KMS-11 (cell line): Measurements from ENCODE around the gene ASB2.

Experiments used
- H2AFZ ChIP-seq: fragments of 200-600 bp; sonication (generic); 2 replicates; pipeline ENCODE4 v1.6.1; 2016; ENCODE audit warnings: antibody characterized with exemption, mixed run types, low read depth
- H3K27ac ChIP-seq: fragments of 200-600 bp; sonication (generic); 2 replicates; pipeline ENCODE4 v1.6.1; 2016; ENCODE audit warnings: mild to moderate bottlenecking, mixed run types
- H3K27me3 ChIP-seq: fragments of 200-600 bp; sonication (generic); 2 replicates; pipeline ENCODE4 v1.6.1; 2017; ENCODE audit warnings: mild to moderate bottlenecking, low read depth, mixed run types, moderate library complexity; ENCODE audit not compliant: insufficient read depth
- H3K36me3 ChIP-seq: fragments of 200-600 bp; sonication (generic); 2 replicates; pipeline ENCODE4 v1.6.1; 2017; ENCODE audit warnings: mild to moderate bottlenecking, mixed run types; ENCODE audit not compliant: insufficient read depth
- H3K4me1 ChIP-seq: fragments of 200-600 bp; sonication (generic); 2 replicates; pipeline ENCODE4 v1.6.1; 2016; ENCODE audit warnings: mild to moderate bottlenecking, low read depth, mixed run types; ENCODE audit not compliant: poor library complexity, severe bottlenecking
- H3K4me2 ChIP-seq: fragments of 200-600 bp; sonication (generic); 2 replicates; pipeline ENCODE4 v1.7.0; 2016; ENCODE audit warnings: mild to moderate bottlenecking, mixed run types
- H3K4me3 ChIP-seq: fragments of 200-600 bp; sonication (generic); IDR thresholded peaks from 2 replicates; pipeline ENCODE4 v1.6.1; 2017; ENCODE audit warnings: low read depth, low read length, mixed read lengths; ENCODE audit not compliant: insufficient read depth
- H3K79me2 ChIP-seq: fragments of 200-600 bp; sonication (generic); 2 replicates; pipeline ENCODE4 v1.6.1; 2016; ENCODE audit warnings: low read depth, mixed run types; ENCODE audit not compliant: insufficient read depth
- H3K9ac ChIP-seq: fragments of 200-600 bp; sonication (generic); 2 replicates; pipeline ENCODE4 v1.6.1; 2016; ENCODE audit warnings: mild to moderate bottlenecking, mixed run types
- H4K20me1 ChIP-seq: fragments of 200-600 bp; sonication (generic); 2 replicates; pipeline ENCODE4 v1.6.1; 2016; ENCODE audit warnings: mild to moderate bottlenecking, mixed run types; ENCODE audit not compliant: insufficient read depth
- TF ChIP-seq, protein P1 (sequence below): fragments of 200-600 bp; sonication (generic); conservative IDR thresholded peaks from 2 replicates; pipeline ENCODE4 v1.6.1; 2017; ENCODE audit warnings: low read depth, mild to moderate bottlenecking, antibody characterized with exemption, low read length, moderate library complexity, mixed read lengths

Gene ASB2

GRCh38 chr14:93952829-93953228 is 23.5 kb downstream of the ASB2 start:
- H3K27ac ChIP-seq = no peak overlapping the region
- no peak overlapping the region for H2AFZ ChIP-seq
- no peaks in the 10 kb centered on the region for H3K27me3 ChIP-seq
- no peak overlapping the region for H3K4me2 ChIP-seq
- no peak overlapping the region for H3K4me3 ChIP-seq
- H3K4me1 ChIP-seq = peaks cover 37% of the 10 kb centered on the region
- H3K79me2 ChIP-seq = no peaks in the 10 kb centered on the region
- no peaks in the 10 kb centered on the region for H3K36me3 ChIP-seq
- TF ChIP-seq, protein P1, sequence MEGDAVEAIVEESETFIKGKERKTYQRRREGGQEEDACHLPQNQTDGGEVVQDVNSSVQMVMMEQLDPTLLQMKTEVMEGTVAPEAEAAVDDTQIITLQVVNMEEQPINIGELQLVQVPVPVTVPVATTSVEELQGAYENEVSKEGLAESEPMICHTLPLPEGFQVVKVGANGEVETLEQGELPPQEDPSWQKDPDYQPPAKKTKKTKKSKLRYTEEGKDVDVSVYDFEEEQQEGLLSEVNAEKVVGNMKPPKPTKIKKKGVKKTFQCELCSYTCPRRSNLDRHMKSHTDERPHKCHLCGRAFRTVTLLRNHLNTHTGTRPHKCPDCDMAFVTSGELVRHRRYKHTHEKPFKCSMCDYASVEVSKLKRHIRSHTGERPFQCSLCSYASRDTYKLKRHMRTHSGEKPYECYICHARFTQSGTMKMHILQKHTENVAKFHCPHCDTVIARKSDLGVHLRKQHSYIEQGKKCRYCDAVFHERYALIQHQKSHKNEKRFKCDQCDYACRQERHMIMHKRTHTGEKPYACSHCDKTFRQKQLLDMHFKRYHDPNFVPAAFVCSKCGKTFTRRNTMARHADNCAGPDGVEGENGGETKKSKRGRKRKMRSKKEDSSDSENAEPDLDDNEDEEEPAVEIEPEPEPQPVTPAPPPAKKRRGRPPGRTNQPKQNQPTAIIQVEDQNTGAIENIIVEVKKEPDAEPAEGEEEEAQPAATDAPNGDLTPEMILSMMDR = no peak
- H3K9ac ChIP-seq = no peak overlapping the region
- H4K20me1 ChIP-seq = no peaks in the 10 kb centered on the region

DNA sequence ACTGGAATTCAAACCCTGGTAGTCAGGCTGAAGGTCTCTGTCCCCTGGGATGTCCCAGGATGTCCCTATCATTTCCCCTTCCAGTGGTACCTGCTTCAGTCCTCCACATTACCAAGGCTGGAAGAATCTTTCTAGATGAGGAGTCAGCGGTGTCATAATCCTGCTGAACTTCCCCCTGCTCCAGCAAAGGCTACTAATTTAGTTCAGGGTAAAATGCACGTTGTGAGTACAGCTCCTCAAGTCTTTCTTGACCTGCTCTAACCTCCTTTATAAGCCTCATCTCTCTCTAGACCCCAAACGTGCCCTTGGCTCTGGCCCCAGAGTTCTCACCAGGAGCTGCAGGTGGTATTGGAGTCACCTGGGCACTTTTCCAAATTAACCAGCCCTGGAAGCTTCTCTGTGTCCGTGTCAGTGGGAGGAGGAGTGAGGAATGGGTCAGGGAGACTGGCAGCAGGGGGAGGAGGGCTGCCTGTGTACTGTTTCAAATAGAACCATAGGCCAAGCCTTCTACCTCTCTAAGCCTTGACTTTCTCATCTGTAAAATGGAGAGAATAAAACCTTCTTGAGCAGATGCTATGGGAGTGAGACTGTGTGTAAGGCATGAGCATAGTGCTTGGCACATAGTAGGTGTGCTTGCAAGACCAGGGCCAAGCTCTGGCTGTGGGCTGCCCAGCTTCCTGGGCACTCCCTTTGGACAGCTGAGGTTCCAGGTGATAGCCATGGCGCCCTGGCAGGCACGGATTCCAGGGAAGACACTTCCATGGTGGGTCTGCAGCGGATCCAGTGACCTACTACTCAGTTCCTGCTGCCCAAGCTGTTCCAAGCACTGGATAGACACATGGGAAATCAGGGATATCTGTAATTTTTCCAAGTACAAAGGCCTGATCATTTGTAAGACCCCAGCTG is 24.5 kb downstream of the ASB2 start:
- no peak overlapping the region for H3K4me3 ChIP-seq
- no peak overlapping the region for H2AFZ ChIP-seq
- no peak overlapping the region for H3K4me2 ChIP-seq
- H3K36me3 ChIP-seq = no peaks in the 10 kb centered on the region
- H3K4me1 ChIP-seq = peaks cover 28% of the 10 kb centered on the region
- H3K27ac ChIP-seq = no peak overlapping the region
- no peaks in the 10 kb centered on the region for H4K20me1 ChIP-seq
- TF ChIP-seq, protein P1 = no peak
- H3K27me3 ChIP-seq = no peaks in the 10 kb centered on the region
- H3K9ac ChIP-seq = no peak overlapping the region
- H3K79me2 ChIP-seq = no peaks in the 10 kb centered on the region

DNA sequence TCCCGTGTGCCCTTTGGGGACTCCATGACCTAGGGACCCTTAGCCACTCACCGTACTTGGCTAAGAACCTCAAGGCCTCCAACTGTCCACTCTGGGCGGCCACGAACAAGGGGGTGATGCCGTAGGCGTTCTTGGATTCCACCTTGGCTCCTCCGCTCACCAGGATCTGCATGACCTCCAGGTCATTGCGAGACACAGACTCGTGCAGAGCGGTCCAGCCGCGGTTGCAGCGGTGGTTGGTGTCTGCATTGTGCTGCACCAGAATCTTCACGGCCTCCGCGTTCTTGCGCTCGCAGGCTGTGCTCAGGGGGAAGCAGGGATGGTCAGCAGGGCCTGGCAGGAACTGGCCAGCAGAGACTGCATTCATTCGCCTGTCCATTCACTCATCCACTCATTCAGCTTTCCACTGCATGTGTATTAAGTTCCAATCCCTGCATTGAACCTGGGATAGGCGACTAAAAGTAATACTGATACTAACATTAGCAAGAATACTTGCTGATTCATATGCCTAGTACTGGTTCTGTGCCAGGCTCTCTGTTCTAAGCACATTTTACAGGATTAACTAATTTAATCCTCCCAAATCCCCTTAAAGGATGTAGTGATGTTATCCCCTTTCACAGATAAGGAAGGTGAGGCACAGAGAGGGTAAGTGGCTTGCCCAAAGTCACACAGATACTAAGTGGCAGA is 25.3 kb downstream of the ASB2 start:
- H2AFZ ChIP-seq = no peak overlapping the region
- TF ChIP-seq, protein P1 = no peak
- no peaks in the 10 kb centered on the region for H3K79me2 ChIP-seq
- no peaks in the 10 kb centered on the region for H3K36me3 ChIP-seq
- no peak overlapping the region for H3K4me2 ChIP-seq
- H3K4me1 ChIP-seq = peaks cover 20% of the 10 kb centered on the region
- H3K9ac ChIP-seq = no peak overlapping the region
- no peak overlapping the region for H3K4me3 ChIP-seq
- H3K27ac ChIP-seq = no peak overlapping the region
- no peaks in the 10 kb centered on the region for H4K20me1 ChIP-seq
- no peaks in the 10 kb centered on the region for H3K27me3 ChIP-seq

DNA sequence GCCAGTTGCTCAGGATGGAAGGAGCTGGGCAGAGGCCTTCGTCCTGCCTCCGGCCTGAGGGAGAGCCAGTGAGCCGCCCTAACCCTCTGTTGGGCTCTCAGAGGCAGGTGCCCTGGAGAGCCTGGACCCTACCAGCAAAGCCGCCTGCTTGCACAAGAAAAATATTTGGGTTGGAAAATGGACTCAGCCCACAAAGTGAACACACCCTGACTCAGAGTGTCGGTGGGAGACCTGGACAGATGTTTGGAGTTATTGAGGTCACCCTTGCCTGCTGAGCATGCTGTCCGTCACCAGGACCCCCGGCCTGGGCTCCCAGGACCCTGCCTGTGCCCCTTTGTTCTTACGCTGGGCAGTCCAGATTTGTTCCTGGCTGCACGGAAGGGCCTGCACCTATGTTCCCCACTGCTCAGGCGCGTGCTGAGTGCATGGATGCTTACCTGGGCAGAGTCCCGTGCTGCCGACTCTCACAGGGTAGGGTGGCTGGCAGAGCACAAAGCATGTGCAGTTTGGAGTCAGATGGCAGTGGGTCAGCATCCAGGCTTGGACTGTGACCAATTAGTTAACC is 26.8 kb downstream of the ASB2 start:
- no peak overlapping the region for H3K9ac ChIP-seq
- no peak overlapping the region for H3K4me3 ChIP-seq
- TF ChIP-seq, protein P1 = no peak
- H3K36me3 ChIP-seq = no peaks in the 10 kb centered on the region
- H3K4me1 ChIP-seq = peaks cover 6% of the 10 kb centered on the region
- H3K79me2 ChIP-seq = no peaks in the 10 kb centered on the region
- no peaks in the 10 kb centered on the region for H4K20me1 ChIP-seq
- no peak overlapping the region for H3K27ac ChIP-seq
- H3K4me2 ChIP-seq = no peak overlapping the region
- H3K27me3 ChIP-seq = no peaks in the 10 kb centered on the region
- H2AFZ ChIP-seq = no peak overlapping the region
